IMR-90 (cell line): ENCODE measurements around the gene CTAGE1. TPM values are rescaled to one million over a fixed set of nuclear protein-coding genes. Genes with fewer than 3 reads are reported as not detected.

Experiments
- ATAC-seq: fragments of 200-7000 bp; cut with Tn5 transposase; 2 replicates; pipeline ENCODE4 v1.9.1; 2020; ENCODE audit warnings: low read depth, mild to moderate bottlenecking, moderate library complexity
- BruUV-seq: library from RNA; stranded (reverse); fragments of 400-500 nt; replicated peaks from 2 replicates; lab custom pipeline; 2021; lab: Mats Ljungman, UMichigan
- CTCF ChIA-PET: fragments of 300-600 bp; formaldehyde crosslinking; extraction: SDS; loops from one replicate; lab custom pipeline; 2021; ENCODE audit warnings: antibody characterized with exemption; lab: Yijun Ruan, JAX
- POLR2A ChIA-PET: fragments of 300-600 bp; sonication (Branson Sonifier 250); formaldehyde crosslinking; loops from one replicate; lab custom pipeline; 2022; ENCODE audit warnings: antibody characterized with exemption; ENCODE audit not compliant: unreplicated experiment; lab: Charles Lee
- DNase-seq: peaks from one replicate; pipeline ENCODE4 v3.0.0; 2013
- H2AFZ ChIP-seq: replicated peaks from 2 replicates; pipeline ENCODE3; 2013; ENCODE audit warnings: low read length, mild to moderate bottlenecking; ENCODE audit not compliant: poor library complexity
- H2AK5ac ChIP-seq: 2 replicates; pipeline ENCODE4 v1.6.1; 2013; ENCODE audit warnings: low read depth, low read length, inconsistent platforms
- H2AK9ac ChIP-seq: replicated peaks from 2 replicates; pipeline ENCODE3; 2013; ENCODE audit warnings: mild to moderate bottlenecking, low read depth, low read length, moderate library complexity; ENCODE audit not compliant: poor library complexity
- H2BK120ac ChIP-seq: 2 replicates; pipeline ENCODE4 v1.6.1; 2013; ENCODE audit warnings: low read depth, low read length, inconsistent platforms
- H2BK15ac ChIP-seq: 3 replicates; pipeline ENCODE4 v1.6.1; 2013; ENCODE audit warnings: low read depth, low read length, inconsistent platforms
- H2BK20ac ChIP-seq: 2 replicates; pipeline ENCODE4 v1.6.1; 2013; ENCODE audit warnings: low read depth, mild to moderate bottlenecking, inconsistent platforms, low read length, moderate library complexity
- H2BK5ac ChIP-seq: 2 replicates; pipeline ENCODE4 v1.6.1; 2013; ENCODE audit warnings: mild to moderate bottlenecking, low read depth, low read length, inconsistent platforms; ENCODE audit not compliant: poor library complexity, severe bottlenecking
- H3K14ac ChIP-seq: replicated peaks from 2 replicates; pipeline ENCODE4 v1.6.1; 2013; ENCODE audit warnings: low read depth, low read length, inconsistent platforms
- H3K18ac ChIP-seq: 2 replicates; pipeline ENCODE4 v1.6.1; 2013; ENCODE audit warnings: low read depth, low read length, control low read depth
- H3K23ac ChIP-seq: 2 replicates; pipeline ENCODE4 v1.6.1; 2013; ENCODE audit warnings: low read depth, low read length, inconsistent platforms
- H3K27ac ChIP-seq: 2 replicates; pipeline ENCODE4 v1.5.1; 2013; ENCODE audit warnings: mild to moderate bottlenecking, control low read depth, low read length; ENCODE audit not compliant: insufficient read depth
- H3K27me3 ChIP-seq: 2 replicates; pipeline ENCODE4 v1.6.1; 2013; ENCODE audit warnings: low read length; ENCODE audit not compliant: control insufficient read depth, insufficient read depth
- H3K36me3 ChIP-seq: 2 replicates; pipeline ENCODE4 v1.6.1; 2013; ENCODE audit warnings: low read length, mixed read lengths; ENCODE audit not compliant: control insufficient read depth, insufficient read depth
- H3K4ac ChIP-seq: 2 replicates; pipeline ENCODE4 v1.6.1; 2013; ENCODE audit warnings: low read depth, low read length, inconsistent platforms
- H3K4me1 ChIP-seq: 2 replicates; pipeline ENCODE4 v1.6.1; 2013; ENCODE audit warnings: low read length, mixed read lengths; ENCODE audit not compliant: control insufficient read depth, insufficient read depth
- H3K4me2 ChIP-seq: 2 replicates; pipeline ENCODE4 v1.6.1; 2013; ENCODE audit warnings: low read depth, mild to moderate bottlenecking, control low read depth, low read length, moderate library complexity
- H3K4me3 ChIP-seq: 2 replicates; pipeline ENCODE4 v1.5.1; 2013; ENCODE audit warnings: low read depth, mild to moderate bottlenecking, control low read depth, low read length, moderate library complexity; ENCODE audit not compliant: insufficient read depth
- H3K56ac ChIP-seq: 2 replicates; pipeline ENCODE4 v1.6.1; 2013; ENCODE audit warnings: low read length, inconsistent platforms; ENCODE audit not compliant: insufficient read depth; ENCODE audit errors: extremely low read depth
- H3K79me1 ChIP-seq, 2 experiments: 2 replicates each; pipeline ENCODE4 v1.6.1; 2013; ENCODE audit warnings: low read length in 2 of 2, inconsistent platforms in 1 of 2, low read depth in 1 of 2
- H3K9ac ChIP-seq: 2 replicates; pipeline ENCODE4 v1.6.1; 2013; ENCODE audit warnings: low read depth, low read length, control low read depth
- H3K9me1 ChIP-seq: 2 replicates; pipeline ENCODE4 v1.6.1; 2013; ENCODE audit warnings: low read length, inconsistent platforms; ENCODE audit not compliant: insufficient read depth
- H3K9me3 ChIP-seq: 2 replicates; pipeline ENCODE4 v1.6.1; 2013; ENCODE audit warnings: low read length; ENCODE audit not compliant: control insufficient read depth, insufficient read depth
- H4K20me1 ChIP-seq: 2 replicates; pipeline ENCODE4 v1.6.1; 2013; ENCODE audit warnings: low read length, inconsistent platforms; ENCODE audit not compliant: insufficient read depth
- H4K5ac ChIP-seq: 2 replicates; pipeline ENCODE4 v1.6.1; 2013; ENCODE audit warnings: mild to moderate bottlenecking, low read depth, low read length, control low read depth
- H4K8ac ChIP-seq, 2 experiments: 2 replicates each; pipeline ENCODE4 v1.6.1; 2013; ENCODE audit warnings: low read depth in 2 of 2, low read length in 2 of 2, control low read depth in 1 of 2, inconsistent platforms in 1 of 2
- H4K91ac ChIP-seq: 2 replicates; pipeline ENCODE4 v1.6.1; 2013; ENCODE audit warnings: low read depth, low read length, inconsistent platforms; ENCODE audit not compliant: insufficient read depth
- BHLHE40 ChIP-seq: fragments of 150-350 bp; IDR thresholded peaks from 2 replicates; pipeline ENCODE4 v1.6.1; 2016; ENCODE audit warnings: mild to moderate bottlenecking, low read depth, low read length
- CEBPB ChIP-seq: IDR thresholded peaks from 2 replicates; pipeline ENCODE4 v1.6.1; 2012; ENCODE audit warnings: low read depth, low read length, improper control_type of control experiment
- CHD1 ChIP-seq: IDR thresholded peaks from 2 replicates; pipeline ENCODE4 v1.6.1; 2012; ENCODE audit warnings: low read depth, low read length, improper control_type of control experiment
- ELK1 ChIP-seq: fragments of 150-350 bp; IDR thresholded peaks from 2 replicates; pipeline ENCODE4 v1.6.1; 2016; ENCODE audit warnings: low read depth, mild to moderate bottlenecking, low read length, moderate library complexity, borderline replicate concordance
- FOS ChIP-seq: fragments of 150-350 bp; IDR thresholded peaks from 2 replicates; pipeline ENCODE4 v1.6.1; 2016; ENCODE audit warnings: low read depth, low read length
- MAFK ChIP-seq: IDR thresholded peaks from 2 replicates; pipeline ENCODE4 v1.6.1; 2012; ENCODE audit warnings: low read depth, low read length, improper control_type of control experiment
- MAZ ChIP-seq: IDR thresholded peaks from 2 replicates; pipeline ENCODE4 v1.6.1; 2012; ENCODE audit warnings: low read depth, mild to moderate bottlenecking, low read length, improper control_type of control experiment, moderate library complexity, borderline replicate concordance
- MXI1 ChIP-seq: IDR thresholded peaks from 2 replicates; pipeline ENCODE4 v1.6.1; 2012; ENCODE audit warnings: low read depth, mild to moderate bottlenecking, low read length, moderate library complexity, borderline replicate concordance
- RAD21 ChIP-seq: IDR thresholded peaks from 2 replicates; pipeline ENCODE4 v1.6.1; 2012; ENCODE audit warnings: low read length, improper control_type of control experiment
- SMC3 ChIP-seq: fragments of 150-350 bp; IDR thresholded peaks from 2 replicates; pipeline ENCODE4 v1.6.1; 2016; ENCODE audit warnings: low read depth, mild to moderate bottlenecking, antibody characterized with exemption, low read length, moderate library complexity
- WGBS, 2 experiments: methylation state at CpG; one replicate each; pipeline versions ENCODE4 v1.1.5 to v1.1.7; 2013; ENCODE audit warnings: missing lambda C conversion rate in 2 of 2; ENCODE audit not compliant: insufficient read length in 1 of 2; ENCODE audit errors: extremely low coverage in 2 of 2; 5-methylcytosine and 5-hydroxymethylcytosine counted together
- dilution Hi-C: fragments of 300-500 bp; cut with HindIII; formaldehyde crosslinking; loops from one replicate; pipeline ENCODE4 v1.14.3; 2018; ENCODE audit warnings: low sequenced_read_pairs; ENCODE audit not compliant: unreplicated experiment
- in situ Hi-C: fragments of 300-500 bp; cut with MboI; formaldehyde crosslinking; loops from 3 replicates; pipeline ENCODE4 v1.14.3; 2019; ENCODE audit warnings: low sequenced_read_pairs, inconsistent platforms, mixed read lengths
- intact Hi-C: fragments of 100-400 bp; cut with micrococcal nuclease; formaldehyde crosslinking; loops from 2 replicates; pipeline ENCODE4 v1.10.0; 2022
- polyA plus RNA-seq, 3 experiments: library from polyadenylated mRNA; depleted of rRNA; stranded (reverse); fragments of >200 nt; gene quantifications; 2 replicates each; pipeline ENCODE4 v1.2.3, GENCODE V29; 2012; ENCODE audit warnings: low replicate concordance in 1 of 3
- total RNA-seq: library from RNA; depleted of rRNA; stranded (reverse); fragments of >200 nt; gene quantifications from 2 replicates; pipeline ENCODE4 v1.2.3, GENCODE V29; 2012

The CTAGE1 gene
- total and polyA plus RNA-seq, 2 of the 4 experiments (the other 2 are of a cell fraction), result 0.09 TPM; not detected in 1

- Histone ChIP-seq H3K4me1 (peaks cover 1% of the 10 kb centered on the region; the same call in 1 of the 2 replicates), H3K79me1 (no peaks in the 10 kb centered on the region), H3K9me3 (peaks cover 3% of the 10 kb centered on the region; the same call in 1 of the 2 replicates), H4K8ac (no peak overlapping the region), H3K56ac (no peak overlapping the region), H2AK9ac (no peak overlapping the region), H2BK120ac (no peak overlapping the region), H3K27ac (no peak overlapping the region), H3K4ac (no peak overlapping the region), H4K20me1 (no peaks in the 10 kb centered on the region), H3K27me3 (no peaks in the 10 kb centered on the region; the same call in 1 of the 2 replicates), H3K4me3 (no peak overlapping the region), H3K14ac (no peak overlapping the region), H2AK5ac (no peak overlapping the region), H3K9ac (no peak overlapping the region), H2BK20ac (no peak overlapping the region), H3K9me1 (no peaks in the 10 kb centered on the region; the same call in 1 of the 2 replicates), H2AFZ (no peak overlapping the region), H2BK5ac (no peak overlapping the region), H3K18ac (no peak overlapping the region), H4K91ac (no peak overlapping the region), H3K4me2 (no peak overlapping the region), H3K23ac (no peak overlapping the region), H4K5ac (no peak overlapping the region), H3K36me3 (no peaks in the 10 kb centered on the region), H2BK15ac (no peak overlapping the region)
- intact Hi-C loops, result no loop called here
- no CpG with 5 or more reads among the region's 1 CpG for WGBS, 2 experiments
- DNase-seq, result no peak
- no peak for ATAC-seq
- ChIA-PET POLR2A (no interaction called here), CTCF (no interaction called here)
- no TSS peak for BruUV-seq
- in situ Hi-C loops, result no loop called here
- TF ChIP-seq MAZ, result no peak
- TF ChIP-seq ELK1, result no peak
- TF ChIP-seq SMC3, result no peak
- no peak for TF ChIP-seq CHD1
- no peak for TF ChIP-seq MXI1
- TF ChIP-seq RAD21, result no peak
- no peak for TF ChIP-seq MAFK
- no peak for TF ChIP-seq BHLHE40
- TF ChIP-seq FOS, result no peak
- TF ChIP-seq CEBPB, result no peak
- dilution Hi-C loops, result no loop called here
These were observed 8.3 kb downstream of the CTAGE1 start for GRCh38 chr18:22409445-22409844.
